Stimulated activated effector memory CD8-positive, alpha-beta T cell treated with anti-CD3 and anti-CD28 coated beads, Interleukin-12 subunit alpha, Interleukin-12 subunit beta, amount 100 ng/mL, for 72 hours (primary cell): ENCODE measurements around the gene EPS8L1.
A peak's percentile ranks its signal among the peaks of the same experiment; 100 is the strongest.

ENCODE experiments used
- ATAC-seq: fragments of 150-1000 bp; cut with Tn5 transposase; 2 replicates; pipeline ENCODE4 v1.10.0; 2021
- DNase-seq, 2 donors: peaks; one replicate each; pipeline ENCODE4 v3.0.0; 2021 to 2022; ENCODE audit warnings: low spot score in 2 of 2
- H3K27ac Mint-ChIP-seq: one replicate; pipeline ENCODE4 v1.8.0; 2022; ENCODE audit warnings: mild to moderate bottlenecking, mixed read lengths
- H3K36me3 Mint-ChIP-seq: one replicate; pipeline ENCODE4 v1.8.0; 2022; ENCODE audit warnings: mild to moderate bottlenecking, mixed read lengths
- H3K4me1 Mint-ChIP-seq: one replicate; pipeline ENCODE4 v1.8.0; 2022; ENCODE audit warnings: mixed read lengths
- H3K4me3 Mint-ChIP-seq: one replicate; pipeline ENCODE4 v1.8.0; 2022; ENCODE audit warnings: mild to moderate bottlenecking, mixed read lengths
- H3K9me3 Mint-ChIP-seq: one replicate; pipeline ENCODE4 v1.8.0; 2022; ENCODE audit warnings: mixed read lengths

EPS8L1 gene

DNA sequence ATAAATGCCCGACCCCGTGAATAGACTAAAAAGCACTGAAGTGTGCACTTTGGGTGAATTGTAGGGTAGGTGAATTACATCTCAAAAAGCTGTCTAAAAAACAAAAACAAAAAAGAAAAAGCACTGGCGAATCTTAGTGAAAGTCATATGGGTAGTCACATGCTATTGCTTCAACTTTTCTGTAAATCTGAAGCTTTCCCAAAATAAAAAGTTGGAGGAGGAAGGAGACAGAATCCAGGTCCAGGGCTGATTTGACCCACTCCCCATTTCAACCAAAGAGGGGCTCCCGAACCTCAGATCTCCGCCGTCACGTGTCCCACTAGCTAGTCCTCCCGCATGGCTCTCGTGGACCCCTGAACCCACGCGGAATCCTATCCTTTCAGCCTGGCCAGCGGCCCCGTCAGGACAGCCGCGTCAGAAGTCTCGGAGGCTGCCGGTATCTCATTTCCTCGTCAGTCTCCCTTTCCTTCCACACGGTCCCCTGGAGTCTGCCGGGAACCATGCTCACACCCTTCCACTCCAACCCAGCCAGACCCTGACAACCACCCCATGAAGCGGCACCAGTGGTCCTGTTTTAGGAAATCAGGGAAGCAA lies 35.7 kb downstream of the EPS8L1 start:
- Mint-ChIP-seq H3K27ac (no peak overlapping the region), H3K36me3 (peaks cover 40% of the 10 kb centered on the region), H3K4me3 (no peak overlapping the region), H3K9me3 (no peaks in the 10 kb centered on the region), H3K4me1 (peaks cover 39% of the 10 kb centered on the region)
- DNase-seq (no peak), ATAC-seq (no peak)

GRCh38 chr19:55112246-55112776 lies 36.6 kb downstream of the EPS8L1 start:
- H3K9me3 Mint-ChIP-seq, result no peaks in the 10 kb centered on the region
- H3K27ac Mint-ChIP-seq, result no peak overlapping the region
- H3K4me3 Mint-ChIP-seq, result no peak overlapping the region
- DNase-seq (no peak), ATAC-seq (no peak)
- peaks cover 41% of the 10 kb centered on the region for H3K36me3 Mint-ChIP-seq
- H3K4me1 Mint-ChIP-seq, result peaks cover 40% of the 10 kb centered on the region

GRCh38 chr19:55112777-55113569 lies 37.3 kb downstream of the EPS8L1 start:
- no peaks in the 10 kb centered on the region for H3K9me3 Mint-ChIP-seq
- no peak overlapping the region for H3K4me3 Mint-ChIP-seq
- ATAC-seq (no peak), DNase-seq (no peak)
- peaks cover 47% of the 10 kb centered on the region for H3K36me3 Mint-ChIP-seq
- no peak overlapping the region for H3K27ac Mint-ChIP-seq
- peaks cover 46% of the 10 kb centered on the region for H3K4me1 Mint-ChIP-seq

GRCh38 chr19:55113570-55114039 lies 37.9 kb downstream of the EPS8L1 start:
- no peak overlapping the region for H3K4me3 Mint-ChIP-seq
- peaks cover 46% of the 10 kb centered on the region for H3K36me3 Mint-ChIP-seq
- ATAC-seq, result no peak
- no peak overlapping the region for H3K27ac Mint-ChIP-seq
- peaks cover 47% of the 10 kb centered on the region for H3K4me1 Mint-ChIP-seq
- H3K9me3 Mint-ChIP-seq, result no peaks in the 10 kb centered on the region
- no peak for DNase-seq

GRCh38 chr19:55114566-55115145 lies 39.0 kb downstream of the EPS8L1 start:
- Mint-ChIP-seq H3K4me1 (peaks cover 53% of the 10 kb centered on the region), H3K36me3 (peaks cover 38% of the 10 kb centered on the region), H3K4me3 (peak overlapping the region; percentile 99), H3K9me3 (no peaks in the 10 kb centered on the region), H3K27ac (no peak overlapping the region)
- no peak for DNase-seq
- ATAC-seq, result no peak

- no peaks in the 10 kb centered on the region for H3K9me3 Mint-ChIP-seq
- DNase-seq, result no peak
- peaks cover 48% of the 10 kb centered on the region for H3K4me1 Mint-ChIP-seq
- H3K4me3 Mint-ChIP-seq, result peak overlapping the region; percentile 99
- H3K36me3 Mint-ChIP-seq, result peaks cover 29% of the 10 kb centered on the region
- H3K27ac Mint-ChIP-seq, result peak overlapping the region; percentile 93
- no peak for ATAC-seq
These were observed 39.9 kb downstream of the EPS8L1 start for GRCh38 chr19:55115446-55116065.

DNA sequence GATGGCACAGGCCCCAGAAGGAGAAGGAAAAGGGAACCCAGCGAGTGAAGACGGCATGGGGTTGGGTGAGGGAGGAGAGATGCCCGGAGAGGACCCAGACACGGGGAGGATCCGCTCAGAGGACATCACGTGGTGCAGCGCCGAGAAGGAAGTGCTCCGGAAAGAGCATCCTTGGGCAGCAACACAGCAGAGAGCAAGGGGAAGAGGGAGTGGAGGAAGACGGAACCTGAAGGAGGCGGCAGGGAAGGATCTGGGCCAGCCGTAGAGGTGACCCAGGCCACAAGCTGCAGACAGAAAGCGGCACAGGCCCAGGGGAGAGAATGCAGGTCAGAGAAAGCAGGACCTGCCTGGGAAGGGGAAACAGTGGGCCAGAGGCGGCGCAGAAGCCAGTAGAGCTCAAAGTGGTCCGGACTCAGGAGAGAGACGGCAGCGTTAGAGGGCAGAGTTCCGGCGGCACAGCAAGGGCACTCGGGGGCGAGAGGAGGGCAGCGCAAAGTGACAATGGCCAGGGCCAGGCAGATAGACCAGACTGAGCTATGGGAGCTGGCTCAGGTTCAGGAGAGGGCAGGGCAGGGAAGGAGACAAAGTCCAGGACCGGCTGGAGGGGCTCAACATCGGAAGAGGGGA lies 40.7 kb downstream of the EPS8L1 start:
- Mint-ChIP-seq H3K27ac (peak overlapping the region; percentile 93), H3K4me1 (peaks cover 48% of the 10 kb centered on the region), H3K36me3 (peaks cover 23% of the 10 kb centered on the region), H3K4me3 (peak overlapping the region; percentile 99), H3K9me3 (no peaks in the 10 kb centered on the region)
- peak; percentile 57 for ATAC-seq
- peak; percentile 23 to 80 for DNase-seq

- Mint-ChIP-seq H3K4me1 (peaks cover 48% of the 10 kb centered on the region), H3K27ac (peak within 1 kb of the TSS; percentile 93), H3K36me3 (peaks cover 23% of the 10 kb centered on the region), H3K9me3 (no peaks in the 10 kb centered on the region), H3K4me3 (peak within 1 kb of the TSS; percentile 99)
- ATAC-seq, result peak; percentile 42
- peak in 1 of 2 donors; percentile 63 for DNase-seq
These were observed 41.4 kb downstream of the EPS8L1 start, which contains the start of gene PPP1R12C for GRCh38 chr19:55116859-55117662. Gene PPP1R12C, minus strand, starts transcription at chr19:55117637. Its CDS starts 94 bp downstream, at chr19:55117543.

GRCh38 chr19:55117663-55118391 lies 42.2 kb downstream of the EPS8L1 start:
- Mint-ChIP-seq H3K36me3 (peaks cover 23% of the 10 kb centered on the region), H3K9me3 (no peaks in the 10 kb centered on the region), H3K27ac (peak overlapping the region; percentile 93), H3K4me3 (peak overlapping the region; percentile 99), H3K4me1 (peaks cover 48% of the 10 kb centered on the region)
- peak; percentile 86 to 96 for DNase-seq
- peak; percentile 96 for ATAC-seq

- peaks cover 48% of the 10 kb centered on the region for H3K4me1 Mint-ChIP-seq
- H3K9me3 Mint-ChIP-seq, result no peaks in the 10 kb centered on the region
- H3K36me3 Mint-ChIP-seq, result peaks cover 23% of the 10 kb centered on the region
- H3K27ac Mint-ChIP-seq, result peak overlapping the region; percentile 93
- no peak for ATAC-seq
- H3K4me3 Mint-ChIP-seq, result peak overlapping the region; percentile 99
- DNase-seq, result no peak
These were observed 42.8 kb downstream of the EPS8L1 start for GRCh38 chr19:55118401-55118991.

- H3K4me1 Mint-ChIP-seq, result peaks cover 48% of the 10 kb centered on the region
- ATAC-seq, result no peak
- H3K9me3 Mint-ChIP-seq, result no peaks in the 10 kb centered on the region
- no peak for DNase-seq
- H3K27ac Mint-ChIP-seq, result peak overlapping the region; percentile 18
- peaks cover 23% of the 10 kb centered on the region for H3K36me3 Mint-ChIP-seq
- peak overlapping the region; percentile 99 for H3K4me3 Mint-ChIP-seq
These were observed 43.4 kb downstream of the EPS8L1 start for GRCh38 chr19:55119053-55119452.

GRCh38 chr19:55131421-55131820 lies 55.8 kb downstream of the EPS8L1 start:
- H3K36me3 Mint-ChIP-seq, result no peaks in the 10 kb centered on the region
- no peak overlapping the region for H3K4me3 Mint-ChIP-seq
- no peak for ATAC-seq
- DNase-seq, result no peak
- H3K27ac Mint-ChIP-seq, result no peak overlapping the region
- H3K9me3 Mint-ChIP-seq, result no peaks in the 10 kb centered on the region
- no peaks in the 10 kb centered on the region for H3K4me1 Mint-ChIP-seq

- Mint-ChIP-seq H3K4me3 (no peak overlapping the region), H3K27ac (no peak overlapping the region), H3K4me1 (no peaks in the 10 kb centered on the region), H3K36me3 (no peaks in the 10 kb centered on the region), H3K9me3 (no peaks in the 10 kb centered on the region)
- DNase-seq (no peak), ATAC-seq (no peak)
These were observed 56.9 kb downstream of the EPS8L1 start for GRCh38 chr19:55132453-55133129.
